ENCODE results near the gene EVX2.

The EVX2 gene

GRCh38 chr2:176027806-176028205, 56.0 kb downstream of the EVX2 start:
- H3K4me3 ChIP-seq (ENCODE audit: low read depth, low read length), result no peak overlapping the region
- DNase-seq (ENCODE audit: low read depth), result no peak
- no peak for TF ChIP-seq CTCF (IDR thresholded peaks at IDR 0.05; ENCODE audit: insufficient read depth, low read depth, low read length, missing control alignments)
